Endothelial cell of umbilical vein (primary cell): Measurements from ENCODE around the gene GALNT9.

Experiments used
- CTCF ChIP-seq, 2 donors: IDR thresholded peaks; 1 replicate in 1 of 2; 2 replicates in 1 of 2; pipeline ENCODE4 v1.5.1; 2011; ENCODE audit warnings: low read length in 2 of 2, mild to moderate bottlenecking in 2 of 2, moderate library complexity in 2 of 2, control low read depth in 1 of 2, inconsistent platforms in 1 of 2, low read depth in 1 of 2; ENCODE audit not compliant: insufficient read depth in 1 of 2; ENCODE audit errors: extremely low read depth in 1 of 2
- EZH2 ChIP-seq: IDR thresholded peaks from 2 replicates; pipeline ENCODE4 v1.6.1; 2012; ENCODE audit warnings: borderline replicate concordance, low read depth, mild to moderate bottlenecking, moderate library complexity, low read length, inconsistent platforms; ENCODE audit not compliant: severe bottlenecking
- FOS ChIP-seq: IDR thresholded peaks from 2 replicates; pipeline ENCODE4 v1.6.1; 2011; ENCODE audit warnings: mild to moderate bottlenecking, low read length, moderate library complexity, borderline replicate concordance; ENCODE audit not compliant: insufficient read depth
- JUN ChIP-seq: IDR thresholded peaks from 2 replicates; pipeline ENCODE4 v1.6.1; 2011; ENCODE audit warnings: borderline replicate concordance, low read depth; ENCODE audit not compliant: insufficient read length, insufficient read depth
- MAX ChIP-seq: IDR thresholded peaks from 2 replicates; pipeline ENCODE4 v1.6.1; 2011; ENCODE audit not compliant: insufficient read depth, insufficient read length
- MYC ChIP-seq: IDR thresholded peaks from one replicate; pipeline ENCODE4 v1.6.1; 2011; ENCODE audit warnings: mild to moderate bottlenecking, low read depth, low read length
- POLR2A ChIP-seq: IDR thresholded peaks from 2 replicates; pipeline ENCODE4 v1.6.1; 2012; ENCODE audit warnings: low read depth, mild to moderate bottlenecking, control low read depth, low read length
- POLR2AphosphoS5 ChIP-seq: IDR thresholded peaks from 2 replicates; pipeline ENCODE4 v1.6.1; 2012; ENCODE audit warnings: low read depth, mild to moderate bottlenecking, control low read depth, low read length, moderate library complexity; ENCODE audit not compliant: insufficient read depth

DNA sequence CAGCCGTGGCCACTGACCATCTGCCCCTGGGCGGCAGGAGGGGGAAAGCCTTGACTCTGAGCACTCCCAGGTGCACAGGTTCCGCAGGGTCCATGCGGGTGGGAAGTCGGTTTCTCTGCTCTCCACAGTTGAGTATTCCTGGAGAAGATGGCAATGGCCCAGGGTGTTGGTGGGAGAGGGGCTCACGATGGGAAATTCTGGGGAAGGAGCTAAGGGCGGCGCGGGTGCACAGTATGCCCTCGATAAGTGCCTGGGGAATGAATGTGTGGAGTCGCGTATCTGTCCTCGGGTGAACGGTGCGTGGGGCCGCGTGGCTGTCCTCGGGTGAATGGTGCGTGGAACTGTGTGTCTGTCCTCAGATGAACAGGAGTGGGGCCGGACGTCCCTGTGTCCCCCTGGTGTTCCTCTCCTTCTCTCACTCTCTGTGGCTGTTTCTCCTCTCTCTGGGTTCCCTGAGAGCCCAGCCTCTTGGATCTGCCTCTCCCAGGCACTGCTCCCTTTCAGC is 147.1 kb downstream of the GALNT9 start:
- TF ChIP-seq CTCF (IDR thresholded peaks at IDR 0.05; ENCODE audit: extremely low read depth in 1 of 2, insufficient read depth in 1 of 2, low read depth in 1 of 2, low read length in 2 of 2), result no peak
- TF ChIP-seq EZH2, result no peak
- TF ChIP-seq POLR2A, result no peak
- no peak for TF ChIP-seq MAX
- TF ChIP-seq POLR2AphosphoS5, result no peak
- no peak for TF ChIP-seq JUN
- no peak for TF ChIP-seq FOS
- TF ChIP-seq MYC, result no peak
